Suppressor macrophage treated with lipopolysaccharide for 4 hours (primary cell): ENCODE measurements around the gene TSSK2.

Source experiments
- DNase-seq: peaks from one replicate; pipeline ENCODE4 v3.0.0-alpha.2; 2020

The TSSK2 gene

DNA sequence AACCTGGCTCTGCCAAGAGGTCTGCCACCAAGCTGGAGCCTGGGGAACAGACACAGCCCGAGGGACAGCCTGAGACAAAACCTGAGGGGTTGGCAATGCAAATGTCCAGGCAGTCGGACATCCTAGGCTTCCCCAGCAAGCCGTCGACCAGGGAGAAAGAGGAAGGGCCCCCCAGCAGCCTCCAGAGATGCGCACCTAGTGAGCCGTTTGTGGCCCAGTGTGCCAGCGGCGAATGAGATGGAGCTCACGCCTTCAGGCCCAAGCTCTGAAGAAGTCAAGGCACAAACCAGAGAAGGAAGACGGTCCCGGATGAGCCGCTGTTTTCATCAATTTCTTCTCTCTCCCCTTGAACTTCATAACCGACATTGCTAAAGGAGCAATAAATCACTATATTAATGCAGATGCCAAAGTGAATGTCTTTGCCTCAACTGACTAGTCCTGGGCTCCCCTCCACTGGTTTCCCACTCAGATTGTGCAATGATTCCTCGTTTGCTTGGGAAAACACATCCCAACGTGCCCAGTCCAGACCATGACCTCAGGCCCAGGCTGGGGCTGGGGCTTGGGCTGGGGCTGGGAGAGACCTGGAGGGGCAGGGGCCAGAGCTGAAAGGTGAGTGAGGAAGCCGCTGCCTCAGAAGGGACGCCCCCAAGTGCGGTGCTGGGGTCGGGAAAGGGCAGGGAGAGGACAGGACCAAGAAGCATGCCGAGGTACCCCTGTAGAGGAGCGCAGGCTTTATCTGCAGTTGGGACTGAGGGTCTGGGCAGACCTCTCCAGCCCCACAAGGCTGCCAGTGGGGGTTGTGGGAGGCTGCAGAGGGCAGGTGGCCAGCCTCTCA lies 5.4 kb upstream of the TSSK2 start:
- DNase-seq, result no peak

GRCh38 chr22:19126309-19127273 lies 4.5 kb upstream of the TSSK2 start:
- DNase-seq, result no peak

DNA sequence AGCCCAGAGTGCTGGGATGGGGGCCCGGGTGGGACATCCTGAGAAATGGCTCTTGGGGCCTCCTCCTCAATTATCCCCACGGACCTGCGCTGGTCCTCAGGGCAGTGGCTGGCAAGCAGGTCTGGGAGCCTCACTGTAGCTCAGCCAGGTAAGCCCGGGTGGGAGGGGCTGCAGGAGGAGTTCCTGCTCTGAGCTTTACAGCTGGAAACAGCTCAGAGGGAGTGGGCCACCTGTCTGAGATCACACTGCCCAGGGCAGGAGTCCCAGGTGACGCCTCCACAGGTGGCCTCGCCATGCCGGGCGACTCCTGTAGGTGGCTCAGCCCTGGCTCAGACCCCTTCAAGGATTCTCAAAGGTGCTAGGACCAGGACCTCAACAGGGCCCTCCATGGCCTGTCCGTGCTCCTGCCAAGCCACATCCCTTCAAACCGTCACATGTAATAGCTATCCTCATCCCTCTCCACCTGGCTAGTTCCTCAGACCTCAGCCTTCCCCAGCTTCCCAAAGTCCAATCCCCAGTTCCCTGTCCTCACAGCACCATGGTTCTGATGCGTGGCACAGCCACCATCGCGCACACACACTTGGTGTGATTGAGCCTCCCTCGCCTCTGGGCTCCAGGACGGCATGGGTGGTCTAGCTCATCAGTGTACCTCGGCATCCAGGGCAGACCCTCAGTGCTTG lies 3.6 kb upstream of the TSSK2 start:
- DNase-seq, result no peak

DNA sequence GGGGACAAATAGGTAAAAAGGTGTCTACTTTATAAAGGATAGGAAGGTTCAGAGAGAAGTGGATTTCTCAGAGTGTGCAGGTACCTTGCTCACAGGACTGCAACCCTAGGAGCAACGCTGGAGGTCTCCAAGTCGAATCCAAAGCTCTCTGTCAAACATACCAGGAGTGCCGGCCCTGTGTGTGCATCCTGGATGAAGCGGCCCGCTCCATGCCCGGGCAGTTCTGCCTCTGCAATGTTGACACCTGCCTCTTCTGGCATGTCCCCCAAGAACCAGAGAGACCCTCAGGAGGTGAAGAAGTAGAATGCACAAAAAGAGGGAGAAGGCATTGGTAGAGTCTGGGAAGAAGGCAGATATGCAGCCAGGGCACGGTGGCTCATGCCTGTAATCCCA lies 3.1 kb upstream of the TSSK2 start:
- no peak for DNase-seq

DNA sequence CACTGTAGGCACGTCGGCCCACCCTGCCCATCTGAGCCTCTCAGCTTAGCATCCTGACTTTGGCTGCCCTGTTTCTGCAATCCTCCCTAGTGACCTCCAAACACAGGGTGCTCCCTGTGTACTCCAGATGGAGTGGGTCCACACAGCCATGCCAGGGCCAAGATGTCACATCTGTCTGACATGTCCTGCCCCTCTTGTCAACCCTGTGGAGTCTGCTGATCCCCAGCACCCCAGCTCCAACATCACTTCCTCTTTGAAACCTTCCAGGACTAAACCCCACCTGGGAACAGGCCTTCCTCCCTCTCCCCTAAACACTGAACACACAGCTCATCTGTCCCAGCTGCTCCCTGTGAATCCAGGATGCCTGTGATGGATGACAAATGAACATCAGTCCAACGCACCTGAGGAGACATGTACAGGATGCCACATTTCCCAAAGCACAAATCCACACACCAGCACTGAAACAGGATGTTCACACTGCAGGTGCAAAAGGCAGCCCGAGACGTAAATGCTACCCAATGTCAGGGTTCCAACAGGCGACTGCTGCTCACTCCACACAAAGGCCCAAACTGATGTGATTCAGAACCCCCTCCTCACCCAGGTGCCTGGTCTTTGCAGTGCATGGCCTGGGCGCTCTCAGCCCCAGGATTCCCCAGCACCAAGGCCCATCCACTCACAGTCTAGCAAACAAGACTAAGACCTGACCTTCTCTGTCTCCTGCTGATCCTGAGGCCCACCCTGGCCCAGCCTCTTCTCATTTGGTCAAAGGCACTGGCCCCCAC lies 2.0 kb upstream of the TSSK2 start:
- no peak for DNase-seq

DNA sequence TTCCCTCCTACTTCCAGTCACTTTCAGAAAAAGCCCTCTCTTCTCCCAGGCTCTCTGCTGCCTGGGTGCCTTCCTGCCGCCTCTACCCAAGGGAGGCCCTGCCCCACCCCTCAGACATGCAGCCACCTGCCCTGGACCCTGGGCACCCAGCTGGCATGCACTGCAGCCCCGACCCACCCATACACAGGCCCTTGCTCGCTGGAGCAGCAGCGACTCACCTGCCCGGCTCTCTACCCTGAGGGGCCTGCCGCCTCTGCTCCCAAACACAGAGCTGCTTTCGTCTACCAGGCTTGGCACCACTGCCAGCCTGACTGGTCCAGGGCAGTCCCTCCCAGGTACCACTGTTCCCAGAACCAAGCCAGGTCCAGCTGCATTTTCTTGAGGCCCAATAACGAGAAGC lies 1.2 kb upstream of the TSSK2 start:
- no peak for DNase-seq

GRCh38 chr22:19131685-19132015 lies 542 bp downstream of the TSSK2 start:
- DNase-seq, result no peak

DNA sequence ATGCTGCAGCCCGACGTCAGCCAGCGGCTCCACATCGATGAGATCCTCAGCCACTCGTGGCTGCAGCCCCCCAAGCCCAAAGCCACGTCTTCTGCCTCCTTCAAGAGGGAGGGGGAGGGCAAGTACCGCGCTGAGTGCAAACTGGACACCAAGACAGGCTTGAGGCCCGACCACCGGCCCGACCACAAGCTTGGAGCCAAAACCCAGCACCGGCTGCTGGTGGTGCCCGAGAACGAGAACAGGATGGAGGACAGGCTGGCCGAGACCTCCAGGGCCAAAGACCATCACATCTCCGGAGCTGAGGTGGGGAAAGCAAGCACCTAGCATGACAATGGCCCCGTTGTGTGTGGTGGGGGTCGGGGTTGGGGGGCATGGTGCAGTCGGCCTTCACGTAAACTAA lies 1.0 kb downstream of the TSSK2 start:
- DNase-seq, result no peak

GRCh38 chr22:19132693-19133400 lies 1.7 kb downstream of the TSSK2 start:
- DNase-seq, result no peak

GRCh38 chr22:19133561-19133960 lies 2.5 kb downstream of the TSSK2 start:
- DNase-seq, result no peak

GRCh38 chr22:19134176-19134831 lies 3.2 kb downstream of the TSSK2 start:
- DNase-seq, result no peak

- DNase-seq, result no peak
Observed at GRCh38 chr22:19134874-19135273, 3.8 kb downstream of the TSSK2 start.

DNA sequence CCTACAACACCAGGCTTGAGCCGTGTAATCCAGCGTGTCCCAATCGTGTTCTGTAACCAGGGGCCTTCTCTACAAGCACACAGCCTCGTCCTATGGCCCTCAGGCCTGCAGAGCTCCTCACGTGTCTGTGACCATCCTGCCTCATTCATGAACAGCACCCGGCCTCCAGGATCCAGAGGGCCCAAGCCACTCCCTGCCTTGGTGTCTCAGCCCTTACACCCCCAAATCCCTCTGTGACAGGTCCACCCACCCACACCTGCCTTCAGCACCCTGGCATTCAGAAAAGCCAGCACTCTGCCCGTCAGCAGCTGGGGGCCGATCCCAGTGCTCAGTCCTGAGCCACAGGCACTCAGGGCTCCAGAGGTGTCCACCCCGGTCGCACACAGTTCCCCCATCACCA lies 5.8 kb downstream of the TSSK2 start:
- no peak for DNase-seq

DNA sequence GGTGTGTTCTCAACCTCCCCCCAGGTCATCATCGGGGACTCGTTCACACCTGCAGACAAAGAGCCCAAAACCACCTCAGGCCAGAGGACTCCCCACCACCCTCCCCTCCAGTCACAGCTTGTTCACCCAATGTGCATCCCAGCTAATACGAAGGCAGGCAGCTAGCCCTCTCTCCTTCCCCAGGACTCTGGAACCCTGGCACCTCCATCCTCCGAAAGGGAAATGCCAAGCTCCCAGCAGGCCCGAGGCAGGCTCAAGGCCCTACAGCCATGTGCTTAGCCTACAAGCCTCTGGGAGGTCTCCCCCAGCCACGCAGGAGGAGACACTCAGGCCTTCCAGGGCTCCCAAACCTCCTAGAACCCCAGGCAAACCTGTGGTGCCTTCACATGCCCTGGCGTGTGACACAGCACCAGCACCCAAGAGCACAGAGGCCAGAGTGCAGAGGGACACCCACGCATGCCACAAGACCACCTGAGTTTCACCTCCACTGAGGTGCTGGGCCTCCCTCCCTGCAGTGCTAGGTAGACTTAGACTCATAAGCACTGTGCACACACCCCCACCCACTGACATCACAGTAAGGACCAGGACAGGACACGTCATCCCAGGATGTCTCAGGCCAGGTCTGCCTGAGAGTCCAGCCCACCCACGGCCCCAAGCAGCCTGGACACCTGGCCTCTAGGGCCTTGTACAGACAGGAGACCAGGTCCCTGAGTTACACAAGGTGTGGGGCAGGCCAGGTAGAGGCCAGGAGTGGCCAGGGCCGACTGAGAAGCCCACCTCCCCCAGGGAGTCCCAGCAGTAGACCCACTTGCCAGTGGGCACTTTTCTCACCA lies 6.5 kb downstream of the TSSK2 start:
- no peak for DNase-seq

GRCh38 chr22:19138217-19139000 lies 7.3 kb downstream of the TSSK2 start:
- no peak for DNase-seq

- DNase-seq, result no peak
Observed at GRCh38 chr22:19139001-19139356, 7.9 kb downstream of the TSSK2 start.

DNA sequence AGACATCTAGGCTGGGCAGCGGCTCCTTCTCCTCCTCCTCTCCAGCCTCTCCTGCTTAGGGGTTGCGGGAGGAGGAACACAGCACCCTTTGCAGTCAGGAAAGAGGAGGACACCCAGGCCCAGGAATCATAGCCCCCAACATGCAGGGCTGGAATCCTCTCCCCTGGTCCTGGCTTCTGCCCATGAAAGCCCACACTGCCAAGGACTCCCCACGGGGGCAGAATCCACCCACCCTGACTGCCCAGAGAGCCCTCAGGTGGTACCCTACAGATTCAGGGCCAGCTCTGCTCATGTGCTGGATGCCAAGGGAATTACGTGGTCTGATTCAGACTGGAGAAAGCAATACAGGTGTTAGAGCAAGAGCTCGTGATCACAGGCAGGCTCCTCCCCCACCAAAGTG lies 8.9 kb downstream of the TSSK2 start:
- DNase-seq, result no peak

DNA sequence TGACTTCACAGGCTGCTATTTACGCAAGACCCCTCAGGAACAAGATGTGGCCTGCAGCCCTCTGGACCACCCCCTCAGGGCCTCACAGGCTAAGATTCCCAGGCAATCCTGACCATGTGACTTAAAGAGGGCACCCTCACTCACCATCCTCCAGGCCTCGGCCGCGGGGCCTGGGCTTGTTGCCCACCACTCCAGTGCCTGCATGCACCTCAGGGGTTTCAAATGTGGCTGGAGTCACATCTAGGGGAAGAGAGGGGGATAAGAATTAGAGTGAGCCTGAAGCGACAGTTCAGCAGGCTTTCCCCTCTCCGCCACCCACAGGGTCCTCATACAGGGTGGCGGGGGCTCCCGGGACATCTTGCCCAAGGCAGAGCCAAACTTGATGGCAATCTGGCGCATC lies 11.3 kb downstream of the TSSK2 start:
- DNase-seq, result no peak

GRCh38 chr22:19143212-19143611 lies 12.1 kb downstream of the TSSK2 start:
- DNase-seq, result no peak

DNA sequence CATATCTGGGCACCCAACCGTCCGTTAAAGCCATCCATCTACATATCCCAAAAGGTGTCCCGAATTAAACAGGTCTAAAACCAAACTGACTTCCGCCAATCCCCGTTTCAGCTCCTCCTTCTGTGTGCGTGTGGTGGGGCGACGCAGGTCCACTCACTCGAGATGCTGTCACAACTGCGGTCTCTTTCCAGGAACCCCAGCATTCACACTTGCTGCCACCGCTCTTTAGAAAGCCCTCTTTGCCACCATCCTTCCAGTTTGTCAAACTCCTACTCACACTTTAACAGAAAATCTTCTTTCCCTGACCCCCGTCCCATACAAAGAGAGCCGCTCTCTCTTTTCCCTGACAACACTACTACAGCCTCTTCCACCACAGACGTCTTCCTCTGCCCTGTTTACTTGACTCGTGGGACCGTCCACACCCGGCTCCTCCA lies 12.9 kb downstream of the TSSK2 start:
- peak; percentile 33 for DNase-seq
